ENCODE data around the gene PCOLCE2. TPM values are rescaled to one million over a fixed set of nuclear protein-coding genes. Genes with fewer than 3 reads are reported as not detected.

PCOLCE2 gene
- total and polyA plus RNA-seq, 2 donors (not counting 3 experiments of a cell fraction or from before 2014, with no cell fraction given) = not detected

GRCh38 chr3:142818651-142819050, 70.2 kb downstream of the PCOLCE2 start:
- Histone ChIP-seq H3K27me3 (ENCODE audit: control insufficient read depth in 2 of 2, insufficient read depth in 2 of 2, low read length in 2 of 2) (peaks cover 14 to 27% of the 10 kb centered on the region in 2 experiments), H3K4me2 (ENCODE audit: insufficient read depth, low read length) (no peak overlapping the region), H3K9me1 (replicated peaks; ENCODE audit: control insufficient read depth, extremely low read depth, insufficient read depth, low read length) (no peaks in the 10 kb centered on the region), H2AFZ (ENCODE audit: low read depth, low read length) (no peak overlapping the region), H3K4me3 (replicated peaks in 1 of 3; ENCODE audit: insufficient read depth in 1 of 3, low read depth in 1 of 3, low read length in 3 of 3) (no peak overlapping the region), H3K79me2 (ENCODE audit: control insufficient read depth, insufficient read depth, low read length) (no peaks in the 10 kb centered on the region), H3K4me1 (ENCODE audit: control insufficient read depth, extremely low read depth, insufficient read depth, low read length) (no peaks in the 10 kb centered on the region), H3K36me3 (ENCODE audit: control insufficient read depth in 2 of 2, extremely low read depth in 1 of 2, insufficient read depth in 2 of 2, low read length in 2 of 2) (no peaks in the 10 kb centered on the region), H3K27ac (ENCODE audit: insufficient read depth, low read depth, low read length) (no peak overlapping the region), H3K9me3 (replicated peaks; ENCODE audit: control insufficient read depth, insufficient read depth, low read length) (no peaks in the 10 kb centered on the region), H3K9ac (replicated peaks; ENCODE audit: extremely low read depth, insufficient read depth, low read length) (no peak overlapping the region), H4K20me1 (replicated peaks; ENCODE audit: control insufficient read depth, extremely low read depth, insufficient read depth, low read length) (no peaks in the 10 kb centered on the region)
- dilution Hi-C loops (cut with MboI; ENCODE audit: extremely low pct_ligation_motif_present, low sequenced_read_pairs) = no loop called here
- no TSS peak for BruUV-seq (replicated peaks)
- no peak for TF ChIP-seq GATA2 (IDR thresholded peaks at IDR 0.05; ENCODE audit: insufficient read depth, insufficient read length, low read depth, low read length)
- no peak for TF ChIP-seq MAX (IDR thresholded peaks at IDR 0.05; ENCODE audit: insufficient read depth, insufficient read length)
- CTCF ChIA-PET = interaction anchor here (1.5 to 4.0 kb wide), 2 partner anchors 11 to 26 kb away, joined by 3 to 30 read pairs; no protein-coding TSS in a partner anchor
- no peak for DNase-seq (ENCODE audit: low read depth, low spot score)
- no peak for FAIRE-seq
- intact Hi-C loops (cut with micrococcal nuclease) = no loop called here
- POLR2A ChIA-PET = no interaction called here

- no peak for DNase-seq (ENCODE audit: low read depth, low spot score)
- dilution Hi-C loops (cut with MboI; ENCODE audit: extremely low pct_ligation_motif_present, low sequenced_read_pairs) (no loop called here), intact Hi-C loops (cut with micrococcal nuclease) (no loop called here)
- no peak overlapping the region for H3K9ac ChIP-seq (replicated peaks; ENCODE audit: extremely low read depth, insufficient read depth, low read length)
- H3K36me3 ChIP-seq (ENCODE audit: control insufficient read depth in 2 of 2, extremely low read depth in 1 of 2, insufficient read depth in 2 of 2, low read length in 2 of 2) = no peaks in the 10 kb centered on the region
- peaks cover 14 to 24% of the 10 kb centered on the region in 2 experiments for H3K27me3 ChIP-seq (ENCODE audit: control insufficient read depth in 2 of 2, insufficient read depth in 2 of 2, low read length in 2 of 2)
- H3K4me3 ChIP-seq (replicated peaks in 1 of 3; ENCODE audit: insufficient read depth in 1 of 3, low read depth in 1 of 3, low read length in 3 of 3) = no peak overlapping the region
- no peaks in the 10 kb centered on the region for H3K4me1 ChIP-seq (ENCODE audit: control insufficient read depth, extremely low read depth, insufficient read depth, low read length)
- no peak overlapping the region for H3K27ac ChIP-seq (ENCODE audit: insufficient read depth, low read depth, low read length)
- CTCF ChIA-PET = interaction anchor here (1.1 to 4.0 kb wide), 2 partner anchors 11 to 231 kb away, joined by 3 to 30 read pairs; no protein-coding TSS in a partner anchor
- H2AFZ ChIP-seq (ENCODE audit: low read depth, low read length) = no peak overlapping the region
- POLR2A ChIA-PET = no interaction called here
- BruUV-seq (replicated peaks) = no TSS peak
- no peaks in the 10 kb centered on the region for H3K79me2 ChIP-seq (ENCODE audit: control insufficient read depth, insufficient read depth, low read length)
- no peak overlapping the region for H3K4me2 ChIP-seq (ENCODE audit: insufficient read depth, low read length)
- no peak for FAIRE-seq
- H3K9me1 ChIP-seq (replicated peaks; ENCODE audit: control insufficient read depth, extremely low read depth, insufficient read depth, low read length) = no peaks in the 10 kb centered on the region
- no peak for TF ChIP-seq POLR2AphosphoS5 (IDR thresholded peaks at IDR 0.05; ENCODE audit: insufficient read depth, low read depth, low read length)
- no peak for TF ChIP-seq MAX (IDR thresholded peaks at IDR 0.05; ENCODE audit: insufficient read depth, insufficient read length)
- no peak for TF ChIP-seq MYC (IDR thresholded peaks at IDR 0.05; ENCODE audit: low read depth, low read length)
- no peak for TF ChIP-seq POLR2A (IDR thresholded peaks at IDR 0.05; ENCODE audit: low read depth, low read length)
- no peak for TF ChIP-seq EZH2 (IDR thresholded peaks at IDR 0.05; ENCODE audit: borderline replicate concordance, low read depth, low read length, severe bottlenecking)
- TF ChIP-seq CTCF (IDR thresholded peaks at IDR 0.05; ENCODE audit: extremely low read depth in 1 of 2, insufficient read depth in 1 of 2, low read depth in 1 of 2, low read length in 2 of 2) = no peak
- TF ChIP-seq JUN (IDR thresholded peaks at IDR 0.05; ENCODE audit: borderline replicate concordance, insufficient read depth, insufficient read length, low read depth) = no peak
- no peak for TF ChIP-seq GATA2 (IDR thresholded peaks at IDR 0.05; ENCODE audit: insufficient read depth, insufficient read length, low read depth, low read length)
- TF ChIP-seq FOS (IDR thresholded peaks at IDR 0.05; ENCODE audit: borderline replicate concordance, insufficient read depth, low read length) = no peak
- no peaks in the 10 kb centered on the region for H4K20me1 ChIP-seq (replicated peaks; ENCODE audit: control insufficient read depth, extremely low read depth, insufficient read depth, low read length)
- no peaks in the 10 kb centered on the region for H3K9me3 ChIP-seq (replicated peaks; ENCODE audit: control insufficient read depth, insufficient read depth, low read length)
These were observed 71.0 kb downstream of the PCOLCE2 start for GRCh38 chr3:142817897-142818296.

Measured in endothelial cell of umbilical vein (primary cell).